H1 (cell line): ENCODE measurements around the gene GRAMD1B. TPM values are rescaled to one million over a fixed set of nuclear protein-coding genes. Genes with fewer than 3 reads are reported as not detected.

Source experiments
- BCL11A ChIP-seq, 2 experiments: IDR thresholded peaks; one replicate each; pipeline ENCODE4 v1.6.1; 2011; ENCODE audit warnings: low read depth in 2 of 2, low read length in 2 of 2, mild to moderate bottlenecking in 2 of 2
- BRCA1 ChIP-seq: IDR thresholded peaks from 2 replicates; pipeline ENCODE4 v1.6.1; 2012; ENCODE audit warnings: low read depth, low read length, improper control_type of control experiment
- CBX5 ChIP-seq: fragments of 300-800, 300-1000 bp; sonication (generic); IDR thresholded peaks from 2 replicates; pipeline ENCODE4 v1.7.1; 2016; ENCODE audit warnings: antibody characterized with exemption, low read length, low read depth
- CEBPB ChIP-seq: IDR thresholded peaks from 2 replicates; pipeline ENCODE4 v1.6.1; 2012; ENCODE audit warnings: low read depth, low read length
- CTBP2 ChIP-seq: IDR thresholded peaks from 2 replicates; pipeline ENCODE4 v1.7.0; 2011; ENCODE audit warnings: borderline replicate concordance, mild to moderate bottlenecking, moderate library complexity, mixed read lengths, low read length; ENCODE audit not compliant: insufficient read depth, insufficient read length
- CTCF ChIP-seq, 3 experiments: IDR thresholded peaks; 1 replicate in 2 of 3; 2 replicates in 1 of 3; pipeline versions ENCODE4 v1.5.1 to v1.6.1; 2011; ENCODE audit warnings: low read length in 3 of 3, mild to moderate bottlenecking in 3 of 3, inconsistent platforms in 2 of 3, low read depth in 1 of 3, moderate library complexity in 1 of 3; ENCODE audit not compliant: insufficient read depth in 1 of 3; ENCODE audit errors: control extremely low read depth in 1 of 3
- FOSL1 ChIP-seq: IDR thresholded peaks from 2 replicates; pipeline ENCODE4 v1.6.1; 2011; ENCODE audit warnings: mild to moderate bottlenecking, low read depth, low read length, moderate library complexity; ENCODE audit not compliant: insufficient read depth
- HDAC6 ChIP-seq: IDR thresholded peaks from one replicate; pipeline ENCODE4 v1.7.1; 2012; ENCODE audit warnings: low read depth, mild to moderate bottlenecking, inconsistent platforms, low read length, moderate library complexity
- JUND ChIP-seq: IDR thresholded peaks from 2 replicates; pipeline ENCODE4 v1.6.1; 2011; ENCODE audit warnings: mild to moderate bottlenecking, improper control_type of control experiment, low read length
- NANOG ChIP-seq: IDR thresholded peaks from 2 replicates; pipeline ENCODE4 v1.6.1; 2011; ENCODE audit warnings: low read length, low read depth, mild to moderate bottlenecking, inconsistent platforms; ENCODE audit not compliant: insufficient read depth, poor library complexity, severe bottlenecking
- POLR2A ChIP-seq, 2 experiments: IDR thresholded peaks; 1 replicate in 1 of 2; 2 replicates in 1 of 2; pipeline ENCODE4 v1.6.1; 2011; ENCODE audit warnings: low read depth in 2 of 2, low read length in 2 of 2, mild to moderate bottlenecking in 2 of 2; ENCODE audit errors: control extremely low read depth in 1 of 2
- RBBP5 ChIP-seq: IDR thresholded peaks from 2 replicates; pipeline ENCODE4 v1.7.1; 2012; ENCODE audit warnings: low read depth, mild to moderate bottlenecking, inconsistent platforms, low read length, moderate library complexity, borderline replicate concordance
- RFX5 ChIP-seq: IDR thresholded peaks from 2 replicates; pipeline ENCODE4 v1.6.1; 2011; ENCODE audit warnings: low read depth, low read length, improper control_type of control experiment, borderline replicate concordance
- RNF2 ChIP-seq: fragments of 200-900, 300-1000 bp; sonication (generic); IDR thresholded peaks from 2 replicates; pipeline ENCODE4 v1.7.1; 2016; ENCODE audit warnings: borderline replicate concordance, low read depth, mild to moderate bottlenecking, antibody characterized with exemption, low read length; ENCODE audit not compliant: poor library complexity, severe bottlenecking; ENCODE audit errors: missing control alignments
- SIRT6 ChIP-seq: IDR thresholded peaks from one replicate; pipeline ENCODE4 v1.7.1; 2012; ENCODE audit warnings: low read length, inconsistent platforms
- SP4 ChIP-seq: IDR thresholded peaks from 2 replicates; pipeline ENCODE4 v1.6.1; 2012; ENCODE audit warnings: low read length, inconsistent platforms
- SRF ChIP-seq: IDR thresholded peaks from 2 replicates; pipeline ENCODE4 v1.6.1; 2011; ENCODE audit warnings: mild to moderate bottlenecking, low read depth, low read length, moderate library complexity
- TCF12 ChIP-seq: IDR thresholded peaks from 2 replicates; pipeline ENCODE4 v1.6.1; 2011; ENCODE audit warnings: low read depth, mild to moderate bottlenecking, low read length
- TEAD4 ChIP-seq: IDR thresholded peaks from 2 replicates; pipeline ENCODE4 v1.6.1; 2012; ENCODE audit warnings: low read depth, low read length, inconsistent platforms, mixed read lengths
- YY1 ChIP-seq: IDR thresholded peaks from 2 replicates; pipeline ENCODE4 v1.6.1; 2011; ENCODE audit warnings: low read depth, mild to moderate bottlenecking, low read length
- polyA plus RNA-seq, 7 experiments: library from polyadenylated mRNA; depleted of rRNA in 3 of 7; stranded (reverse) in 5 of 7; unstranded in 2 of 7; fragments of >200 nt in 5 of 7; fragments of 200-250 nt in 2 of 7; gene quantifications; 1 replicate in 5 of 7; 2 replicates in 1 of 7; 4 replicates in 1 of 7; pipeline versions ENCODE4 v1.2.1 to v1.2.3, GENCODE V29; 2011 to 2013; ENCODE audit warnings: missing spikeins in 2 of 7, mixed read lengths in 2 of 7
- total RNA-seq: library from RNA; stranded (reverse); fragmentation: NEBNext Ultra II Directional; extraction: Animal tissue kit (Norgen Biotek cat#: 25700); gene quantifications from 2 replicates; pipeline ENCODE4 v1.2.1, GENCODE V29; 2021
- TF ChIP-seq, protein P1 (sequence below): IDR thresholded peaks from 2 replicates; pipeline ENCODE4 v1.6.1; 2012; ENCODE audit warnings: inconsistent platforms

The GRAMD1B gene
- total and polyA plus RNA-seq, 2 of the 8 experiments (the other 6 are each of a cell fraction or from before 2014, with no cell fraction given) = 10.1 to 21.2 TPM

- TF ChIP-seq, protein P1, sequence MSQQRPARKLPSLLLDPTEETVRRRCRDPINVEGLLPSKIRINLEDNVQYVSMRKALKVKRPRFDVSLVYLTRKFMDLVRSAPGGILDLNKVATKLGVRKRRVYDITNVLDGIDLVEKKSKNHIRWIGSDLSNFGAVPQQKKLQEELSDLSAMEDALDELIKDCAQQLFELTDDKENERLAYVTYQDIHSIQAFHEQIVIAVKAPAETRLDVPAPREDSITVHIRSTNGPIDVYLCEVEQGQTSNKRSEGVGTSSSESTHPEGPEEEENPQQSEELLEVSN = no peak
- TF ChIP-seq SP4 = no peak
- no peak for TF ChIP-seq CTBP2
- TF ChIP-seq BRCA1 = no peak
- TF ChIP-seq NANOG = peak; percentile 55
- TF ChIP-seq TEAD4 = no peak
- TF ChIP-seq POLR2A (IDR thresholded peaks at IDR 0.05; ENCODE audit: control extremely low read depth in 1 of 2, low read depth in 2 of 2, low read length in 2 of 2) = no peak
- no peak for TF ChIP-seq RNF2
- no peak for TF ChIP-seq HDAC6
- no peak for TF ChIP-seq SRF
- TF ChIP-seq SIRT6 = no peak
- TF ChIP-seq TCF12 = peak; percentile 72; the same call in 1 of the 2 replicates
- TF ChIP-seq RBBP5 = no peak
- peak; percentile 59 to 94 (median 86) for TF ChIP-seq CTCF (IDR thresholded peaks at IDR 0.05; ENCODE audit: control extremely low read depth in 1 of 3, insufficient read depth in 1 of 3, low read depth in 1 of 3, low read length in 3 of 3)
- no peak for TF ChIP-seq RFX5
- no peak for TF ChIP-seq FOSL1
- no peak for TF ChIP-seq BCL11A (IDR thresholded peaks at IDR 0.05; ENCODE audit: low read depth in 2 of 2, low read length in 2 of 2)
- no peak for TF ChIP-seq JUND
- peak; percentile 79; the same call in 1 of the 2 replicates for TF ChIP-seq YY1
- no peak for TF ChIP-seq CBX5
- no peak for TF ChIP-seq CEBPB
These were observed 22.7 kb upstream of the GRAMD1B start (continued) for GRCh38 chr11:123407130-123407995.
